ENCODE results near the gene TET2. TPM values are rescaled to one million over a fixed set of nuclear protein-coding genes. Genes with fewer than 3 reads are reported as not detected.

Gene TET2
- total RNA-seq, 1 experiment from 2014 or later = 20.5 TPM

- ChIA-PET POLR2A (interaction anchor here (0.9 kb wide), 1 partner anchor 10 kb away, joined by 3 read pairs; no protein-coding TSS in a partner anchor), CTCF (interaction anchor here (0.5 to 1.0 kb wide), 3 partner anchors 11 to 60 kb away, joined by 3 to 5 read pairs (median 3); no protein-coding TSS in a partner anchor)
- DNase-seq (ENCODE audit: unreplicated experiment) = no peak
- intact Hi-C loops (cut with micrococcal nuclease) = no loop called here
- Mint-ChIP-seq H3K4me3 (ENCODE audit: unreplicated experiment) (no peak overlapping the region), H3K4me1 (ENCODE audit: insufficient read depth, unreplicated experiment) (no peaks in the 10 kb centered on the region), H3K9me3 (ENCODE audit: unreplicated experiment) (no peaks in the 10 kb centered on the region), H3K27ac (ENCODE audit: low read depth, unreplicated experiment) (no peak overlapping the region), H3K36me3 (ENCODE audit: insufficient read depth, unreplicated experiment) (peaks cover 7% of the 10 kb centered on the region), H3K27me3 (ENCODE audit: insufficient read depth, unreplicated experiment) (no peaks in the 10 kb centered on the region)
- BruUV-seq (replicated peaks) = no TSS peak
- no peak for TF ChIP-seq CTCF (IDR thresholded peaks at IDR 0.05; ENCODE audit: unreplicated experiment)
Measured at GRCh38 chr4:105126311-105127169, 20.1 kb upstream of the TET2 start.

- H3K27me3 Mint-ChIP-seq (ENCODE audit: insufficient read depth, unreplicated experiment) = no peaks in the 10 kb centered on the region
- no peaks in the 10 kb centered on the region for H3K4me1 Mint-ChIP-seq (ENCODE audit: insufficient read depth, unreplicated experiment)
- no peak overlapping the region for H3K4me3 Mint-ChIP-seq (ENCODE audit: unreplicated experiment)
- intact Hi-C loops (cut with micrococcal nuclease) = no loop called here
- ChIA-PET CTCF (interaction anchor here (0.9 kb wide), 1 partner anchor 11 kb away, joined by 3 read pairs; no protein-coding TSS in a partner anchor), POLR2A (interaction anchor here (0.9 kb wide), 1 partner anchor 11 kb away, joined by 3 read pairs; no protein-coding TSS in a partner anchor)
- H3K36me3 Mint-ChIP-seq (ENCODE audit: insufficient read depth, unreplicated experiment) = peaks cover 7% of the 10 kb centered on the region
- no peak for DNase-seq (ENCODE audit: unreplicated experiment)
- TF ChIP-seq CTCF (IDR thresholded peaks at IDR 0.05; ENCODE audit: unreplicated experiment) = no peak
- no TSS peak for BruUV-seq (replicated peaks)
- no peaks in the 10 kb centered on the region for H3K9me3 Mint-ChIP-seq (ENCODE audit: unreplicated experiment)
- H3K27ac Mint-ChIP-seq (ENCODE audit: low read depth, unreplicated experiment) = no peak overlapping the region
Measured at GRCh38 chr4:105127170-105127445, 19.6 kb upstream of the TET2 start.

- POLR2A ChIA-PET = interaction anchor here (0.9 to 1.8 kb wide), 2 partner anchors 10 to 13 kb away, joined by 4 to 5 read pairs; no protein-coding TSS in a partner anchor
- CTCF ChIA-PET = interaction anchor here (0.5 to 1.0 kb wide), 2 partner anchors 86 to 1063 kb away, joined by 3 read pairs; no protein-coding TSS in a partner anchor
- no peak overlapping the region for H3K27ac Mint-ChIP-seq (ENCODE audit: low read depth, unreplicated experiment)
- no peak for TF ChIP-seq CTCF (IDR thresholded peaks at IDR 0.05; ENCODE audit: unreplicated experiment)
- no peak overlapping the region for H3K4me3 Mint-ChIP-seq (ENCODE audit: unreplicated experiment)
- peaks cover 7% of the 10 kb centered on the region for H3K36me3 Mint-ChIP-seq (ENCODE audit: insufficient read depth, unreplicated experiment)
- no peaks in the 10 kb centered on the region for H3K4me1 Mint-ChIP-seq (ENCODE audit: insufficient read depth, unreplicated experiment)
- BruUV-seq (replicated peaks) = no TSS peak
- H3K27me3 Mint-ChIP-seq (ENCODE audit: insufficient read depth, unreplicated experiment) = no peaks in the 10 kb centered on the region
- no peaks in the 10 kb centered on the region for H3K9me3 Mint-ChIP-seq (ENCODE audit: unreplicated experiment)
- intact Hi-C loops (cut with micrococcal nuclease) = no loop called here
- DNase-seq (ENCODE audit: unreplicated experiment) = no peak
Measured at GRCh38 chr4:105128208-105128607, 18.5 kb upstream of the TET2 start.

GRCh38 chr4:105129286-105130040, 17.2 kb upstream of the TET2 start:
- no peak for DNase-seq (ENCODE audit: unreplicated experiment)
- intact Hi-C loops (cut with micrococcal nuclease) = no loop called here
- CTCF ChIA-PET = no interaction called here
- no peaks in the 10 kb centered on the region for H3K4me1 Mint-ChIP-seq (ENCODE audit: insufficient read depth, unreplicated experiment)
- H3K4me3 Mint-ChIP-seq (ENCODE audit: unreplicated experiment) = no peak overlapping the region
- no peak for TF ChIP-seq CTCF (IDR thresholded peaks at IDR 0.05; ENCODE audit: unreplicated experiment)
- no peaks in the 10 kb centered on the region for H3K27me3 Mint-ChIP-seq (ENCODE audit: insufficient read depth, unreplicated experiment)
- H3K36me3 Mint-ChIP-seq (ENCODE audit: insufficient read depth, unreplicated experiment) = no peaks in the 10 kb centered on the region
- H3K27ac Mint-ChIP-seq (ENCODE audit: low read depth, unreplicated experiment) = no peak overlapping the region
- no TSS peak for BruUV-seq (replicated peaks)
- H3K9me3 Mint-ChIP-seq (ENCODE audit: unreplicated experiment) = no peaks in the 10 kb centered on the region
- POLR2A ChIA-PET = interaction anchor here (0.7 to 1.8 kb wide), 2 partner anchors 11 to 203 kb away, joined by 3 to 5 read pairs; no protein-coding TSS in a partner anchor
